Glomerular visceral epithelial cell (primary cell): ENCODE measurements around the gene PDE11A.

ENCODE experiments used
- DNase-seq: peaks from one replicate; pipeline ENCODE4 v3.0.0-alpha.2; 2016; ENCODE audit errors: extremely low spot score

PDE11A gene

GRCh38 chr2:177633111-177633510, 439.5 kb downstream of the PDE11A start:
- no peak for DNase-seq

DNA sequence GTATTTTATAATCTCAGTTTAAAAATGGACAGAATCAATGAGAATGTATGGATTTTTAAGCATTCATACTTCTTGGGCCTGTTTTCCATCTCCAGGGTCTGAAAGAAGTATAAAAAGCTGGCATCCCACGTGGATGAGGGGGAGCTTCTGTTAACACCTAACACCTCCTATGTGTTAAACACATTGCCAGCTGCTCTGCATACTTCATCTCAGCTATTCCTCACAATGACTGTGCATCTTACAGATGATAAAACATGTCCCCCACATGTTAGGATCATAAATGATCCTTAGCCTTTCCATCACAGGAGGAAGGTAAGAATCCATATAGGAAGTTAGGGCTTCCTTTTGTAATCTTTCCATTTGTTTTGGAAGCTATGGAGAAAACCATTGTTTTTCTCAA, 440.9 kb downstream of the PDE11A start:
- DNase-seq: no peak

DNA sequence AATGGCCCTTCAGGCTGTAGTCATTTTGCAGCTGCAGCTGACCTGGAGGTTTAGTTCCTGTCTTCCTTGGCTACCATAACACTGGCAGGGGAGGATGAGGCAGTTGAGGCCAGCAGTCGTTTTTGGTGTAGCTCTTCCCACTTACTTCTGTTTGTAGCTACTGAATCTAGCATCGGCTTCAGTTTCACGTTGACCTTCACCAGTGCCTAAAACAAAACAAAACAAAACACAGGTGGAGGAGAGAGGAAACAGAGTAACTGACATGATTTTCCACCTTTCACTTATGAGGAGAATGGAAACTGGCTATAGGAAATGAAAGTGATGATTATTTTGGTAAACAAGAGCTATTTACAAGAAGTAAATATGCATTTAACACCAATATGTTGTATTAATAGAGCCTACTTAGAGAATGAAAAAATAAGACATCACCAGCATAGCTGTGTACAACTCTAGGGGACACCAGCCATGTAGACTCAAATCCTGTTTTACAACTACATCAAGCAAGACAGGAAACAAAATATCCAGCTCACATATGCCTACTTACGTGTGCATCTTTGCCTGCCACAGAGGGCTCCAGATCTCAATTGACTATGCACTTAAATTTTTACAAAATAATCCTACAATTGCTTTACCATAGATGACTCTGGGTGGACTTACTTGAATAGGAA, 443.1 kb downstream of the PDE11A start:
- DNase-seq: no peak

DNA sequence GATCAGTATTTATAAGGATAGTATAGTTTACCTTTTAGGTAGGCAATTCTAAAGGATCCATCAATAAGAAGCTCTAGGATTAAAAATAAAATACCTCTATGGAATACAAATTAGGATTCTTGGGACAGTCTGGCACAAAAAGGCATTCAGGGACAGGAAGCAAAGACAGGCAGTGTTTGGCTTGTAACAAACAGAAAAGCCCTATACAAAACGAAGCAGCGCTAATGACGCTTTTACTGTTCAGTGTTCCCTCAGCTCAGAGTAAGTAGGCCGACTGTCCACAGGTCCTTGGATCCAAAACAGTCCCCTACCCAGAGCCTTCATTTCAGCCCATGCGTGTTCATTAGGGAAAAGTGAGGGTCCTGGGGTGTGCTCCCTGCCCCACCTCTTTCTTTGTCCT, 443.7 kb downstream of the PDE11A start:
- no peak for DNase-seq

GRCh38 chr2:177625744-177626650, 446.6 kb downstream of the PDE11A start:
- DNase-seq: no peak

GRCh38 chr2:177622521-177622920, 450.1 kb downstream of the PDE11A start:
- DNase-seq: no peak

GRCh38 chr2:177619986-177620385, 452.6 kb downstream of the PDE11A start:
- DNase-seq: no peak

DNA sequence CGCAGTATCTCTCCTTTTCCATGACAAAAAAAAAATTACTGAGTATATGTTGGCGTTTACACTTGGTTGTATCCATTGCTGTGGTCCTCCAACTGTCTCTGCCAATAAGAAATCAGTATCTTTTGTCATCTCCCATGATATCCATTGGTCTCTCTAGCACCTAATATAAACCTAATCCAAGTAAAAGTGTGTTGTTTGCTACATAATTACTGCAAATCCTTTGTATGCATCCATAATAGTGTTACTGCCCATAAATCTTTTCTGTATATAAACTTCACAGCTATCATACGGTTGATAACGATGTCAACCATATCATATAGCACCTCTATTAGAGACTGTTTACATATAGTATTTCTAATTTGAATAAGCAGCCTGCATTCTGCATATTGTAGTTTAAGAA, 453.1 kb downstream of the PDE11A start:
- no peak for DNase-seq

- DNase-seq: peak; percentile 89
Measured at GRCh38 chr2:177618255-177619253, 454.0 kb downstream of the PDE11A start.

DNA sequence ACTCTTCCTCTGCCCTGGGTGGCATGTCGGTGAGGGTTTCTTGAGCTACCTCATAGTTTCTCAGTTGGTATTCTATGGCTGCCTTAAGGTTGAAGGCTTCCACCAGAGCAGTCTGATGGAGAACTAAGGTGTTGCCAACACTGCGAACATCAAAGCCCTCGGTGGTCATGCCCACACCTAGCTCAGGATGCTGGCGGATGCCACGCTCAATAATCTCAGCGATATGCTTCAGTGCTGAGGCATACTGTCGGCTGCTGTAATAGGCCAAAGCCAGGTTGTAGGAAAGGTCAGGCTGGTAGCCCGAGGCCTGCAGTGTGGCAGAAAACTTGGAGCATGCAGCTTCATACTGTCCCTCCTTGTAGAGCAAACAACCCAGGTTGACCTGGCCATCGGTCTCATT, 454.7 kb downstream of the PDE11A start:
- DNase-seq: no peak

DNA sequence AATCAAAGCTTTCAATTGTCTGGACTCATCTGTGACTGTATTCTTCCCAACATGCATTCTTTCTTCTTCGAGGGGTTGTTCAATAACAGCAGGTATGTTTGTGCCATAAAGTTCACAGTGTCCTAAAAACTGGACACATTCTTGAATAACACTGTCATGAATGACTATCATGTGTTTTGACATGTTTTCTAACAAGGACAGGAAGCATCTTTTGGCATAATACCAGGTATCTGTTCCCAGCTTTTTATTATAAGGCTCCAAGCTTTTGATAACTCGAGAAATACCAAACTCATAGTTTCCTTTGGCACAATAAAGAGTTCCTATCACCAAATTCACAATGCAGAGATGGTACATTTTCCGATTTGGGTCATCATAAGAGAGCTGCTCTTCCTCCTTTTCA, 455.8 kb downstream of the PDE11A start:
- DNase-seq: no peak

- DNase-seq: no peak
Measured at GRCh38 chr2:177616066-177616465, 456.5 kb downstream of the PDE11A start.

DNA sequence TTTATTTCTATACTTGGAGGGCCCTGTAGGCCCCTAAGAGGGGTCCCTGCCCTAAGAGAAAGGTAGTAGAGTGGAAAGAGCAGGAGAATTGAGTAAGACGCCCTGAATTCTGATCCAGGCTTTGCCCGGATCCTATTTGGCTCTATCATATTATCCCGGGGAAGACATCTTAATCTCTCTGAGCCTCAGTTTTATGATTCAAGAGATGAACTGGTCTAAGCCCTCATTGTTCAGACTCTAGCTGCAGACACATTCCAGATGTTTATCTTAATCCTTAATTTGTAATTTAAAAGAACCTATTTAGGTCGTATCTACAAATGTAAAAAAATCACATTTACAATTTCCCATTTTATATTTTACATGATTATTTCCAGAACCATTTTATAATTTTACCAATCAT, 459.9 kb downstream of the PDE11A start:
- DNase-seq: no peak

DNA sequence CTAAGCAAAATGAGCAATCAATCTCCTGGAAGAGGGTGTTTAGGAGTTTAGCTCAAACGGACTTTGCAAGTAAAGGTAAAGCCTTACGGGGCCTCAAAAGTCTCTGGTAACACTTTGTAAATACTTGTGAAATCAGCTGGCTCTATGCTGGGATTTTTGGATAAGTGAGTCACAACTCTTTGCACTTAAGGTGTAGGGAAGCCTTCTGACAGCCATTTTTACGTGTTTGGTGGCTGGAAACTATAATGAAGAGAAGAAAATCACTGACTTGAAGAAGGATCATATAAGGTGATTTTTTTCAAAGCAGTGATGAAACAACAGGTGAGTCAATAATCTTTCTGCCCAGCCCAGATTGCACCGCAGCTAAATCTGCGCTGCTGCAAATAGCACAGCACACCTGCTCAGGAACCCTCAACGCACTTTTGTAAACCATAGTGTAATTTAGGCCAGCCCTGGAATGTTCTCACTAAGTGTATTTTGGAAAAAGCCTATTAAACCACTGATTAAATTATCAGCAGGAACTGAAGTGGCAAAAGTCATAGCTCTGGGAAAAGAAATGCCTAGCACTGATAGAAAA, 461.2 kb downstream of the PDE11A start:
- no peak for DNase-seq

DNA sequence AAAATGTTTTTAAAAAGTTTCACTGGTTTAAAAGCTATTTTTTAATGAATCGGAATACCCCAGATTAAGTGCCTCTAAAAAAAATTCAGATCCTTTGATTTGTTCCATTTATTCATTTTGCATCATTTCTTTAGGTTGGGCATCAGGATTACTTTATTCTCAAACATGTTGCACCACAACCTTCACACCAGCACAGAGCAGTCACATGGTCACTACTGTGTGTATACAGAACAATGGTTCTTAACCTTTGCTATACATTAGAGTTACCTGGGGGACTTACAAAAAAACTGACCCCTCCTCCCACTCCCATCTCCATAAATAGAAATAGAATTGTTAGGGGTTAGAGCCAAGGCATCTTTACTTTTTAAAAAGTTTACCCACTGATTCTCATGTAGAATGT, 461.8 kb downstream of the PDE11A start:
- no peak for DNase-seq

- no peak for DNase-seq
Measured at GRCh38 chr2:177606636-177607035, 465.9 kb downstream of the PDE11A start.

DNA sequence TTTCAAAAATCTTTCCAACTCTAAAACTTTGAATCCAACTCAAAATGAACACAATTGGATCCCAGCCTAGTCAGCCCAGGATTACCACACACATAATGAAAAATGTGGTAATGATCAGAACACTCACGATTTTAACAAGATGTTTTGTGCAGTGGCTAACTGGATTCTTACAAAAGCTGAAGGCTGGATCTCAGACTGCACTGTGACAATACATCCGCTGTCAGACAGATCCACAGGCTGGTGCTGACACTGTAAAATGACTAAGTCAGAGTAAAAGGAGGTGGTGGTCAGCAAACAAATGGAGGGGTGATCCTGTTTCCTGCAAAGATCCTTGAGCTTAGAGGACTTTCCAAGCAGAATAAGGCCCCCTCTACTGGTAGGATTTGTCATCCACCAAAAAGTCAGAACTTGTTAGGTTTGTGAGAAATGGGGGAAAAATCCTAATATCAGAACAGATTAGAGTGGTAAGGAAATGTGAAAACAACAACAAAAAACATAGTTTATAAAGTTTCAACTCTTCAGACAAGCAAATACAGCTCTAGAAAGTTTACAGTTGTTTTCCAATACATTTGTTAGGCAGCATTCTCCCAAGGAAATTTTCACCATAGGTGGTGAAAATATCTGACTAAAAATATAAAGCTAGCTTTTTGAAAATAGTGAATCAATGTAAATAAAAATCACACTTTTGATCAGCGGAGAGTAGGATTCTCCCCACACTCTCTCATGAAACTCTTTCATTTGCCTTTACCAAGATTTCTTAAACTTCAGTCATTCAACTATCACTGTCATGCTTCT, 468.1 kb downstream of the PDE11A start:
- peak; percentile 52 for DNase-seq

DNA sequence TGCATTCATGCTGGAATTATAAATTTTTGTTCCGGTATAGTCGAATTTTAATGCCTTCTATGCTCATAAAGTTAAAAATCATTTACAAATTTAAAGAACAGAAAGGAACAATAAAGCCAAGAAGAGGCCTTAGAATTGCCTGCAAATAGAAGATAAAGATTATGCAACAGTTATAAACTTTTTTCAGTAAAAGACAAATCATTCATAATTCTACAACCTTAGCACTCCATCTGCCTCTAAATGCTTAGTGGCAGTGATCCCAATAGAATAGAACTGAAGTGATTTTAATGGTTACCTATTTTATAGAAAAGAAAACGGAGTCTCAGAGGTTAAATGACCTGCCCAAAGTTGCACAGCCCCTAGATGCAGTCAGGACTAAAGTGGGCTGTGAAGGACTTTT, 468.8 kb downstream of the PDE11A start:
- no peak for DNase-seq

GRCh38 chr2:177603181-177603580, 469.4 kb downstream of the PDE11A start:
- no peak for DNase-seq

DNA sequence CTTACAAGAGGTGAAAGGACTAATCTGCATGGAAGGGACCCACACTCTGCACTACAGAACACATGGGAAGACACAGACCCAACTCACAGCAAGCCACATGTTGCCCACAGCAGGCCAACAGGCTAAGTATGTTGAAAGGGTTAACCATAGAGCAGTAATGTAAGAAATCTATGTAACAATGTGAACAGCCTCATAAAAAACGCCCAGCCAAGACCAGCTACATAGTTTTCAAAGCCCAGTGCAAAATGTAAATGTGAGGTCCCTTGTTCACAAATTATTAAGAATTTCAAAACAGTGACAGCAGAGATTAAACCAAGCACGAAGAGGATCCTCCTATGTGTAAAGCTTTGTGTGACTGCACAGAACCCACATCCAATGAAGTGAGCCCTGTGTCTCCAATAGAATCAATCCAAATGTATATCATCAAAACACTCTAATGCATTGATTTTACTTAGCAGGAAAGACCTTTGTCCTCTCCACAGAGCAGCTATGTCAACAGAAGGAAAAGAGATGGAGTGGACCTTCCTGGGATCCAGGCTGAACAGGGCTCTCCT, 469.9 kb downstream of the PDE11A start:
- no peak for DNase-seq

DNA sequence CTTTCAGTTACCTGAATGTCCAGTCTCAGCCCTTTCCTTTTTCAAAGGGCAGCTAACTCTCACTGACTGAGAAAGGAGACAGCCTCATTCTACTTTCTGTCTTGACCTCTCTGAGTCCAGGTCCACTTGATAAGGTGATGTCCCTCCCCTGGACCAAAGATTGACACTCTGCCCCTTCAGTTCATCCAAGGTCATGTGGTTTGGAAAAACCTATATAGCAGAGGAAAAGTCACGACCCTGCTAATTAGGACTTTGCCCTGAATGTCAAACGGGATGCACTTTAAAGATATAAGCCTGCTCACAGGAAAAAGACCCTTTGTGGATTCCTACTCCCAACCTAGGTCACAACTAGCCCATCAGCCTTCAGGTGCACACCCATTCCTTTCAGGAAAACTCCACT, 471.7 kb downstream of the PDE11A start:
- DNase-seq: no peak
